ENCODE measurements around the gene RASGRF2. TPM values are rescaled to one million over a fixed set of nuclear protein-coding genes. Genes with fewer than 3 reads are reported as not detected.

The RASGRF2 gene
- total and polyA plus RNA-seq, 9 of the 15 experiments (the other 6 are each of a cell fraction or from before 2014, with no cell fraction given), result 0.01 to 0.22 (median 0.08) TPM; not detected in 2

DNA sequence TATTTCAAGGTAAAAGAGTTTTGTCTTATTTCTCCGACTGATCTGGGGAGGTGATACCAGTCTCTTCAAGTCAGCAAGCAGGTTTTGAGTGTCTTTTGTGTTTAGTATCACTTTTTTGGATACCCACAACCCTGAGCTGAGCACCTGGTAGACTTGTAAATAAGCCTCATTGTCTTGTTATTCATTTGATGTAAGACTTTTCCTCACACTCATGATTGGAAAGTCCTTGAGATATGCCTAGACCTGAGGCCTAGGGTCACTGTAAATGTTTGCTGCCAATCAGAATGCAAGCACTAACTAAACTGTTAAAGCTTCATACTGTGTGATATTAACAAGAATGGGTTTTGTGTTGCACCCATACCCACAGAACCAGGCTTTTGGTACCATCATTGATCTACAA, 172.2 kb downstream of the RASGRF2 start:
- Histone ChIP-seq H3K27ac (ENCODE audit: extremely low read depth, low read depth, low read length) (no peak overlapping the region), H3K4me1 (replicated peaks in 1 of 2; ENCODE audit: control insufficient read depth in 2 of 2, insufficient read depth in 2 of 2, low read length in 2 of 2) (no peaks in the 10 kb centered on the region), H3K9me1 (ENCODE audit: control insufficient read depth, insufficient read depth, low read length) (no peaks in the 10 kb centered on the region), H3K4me2 (ENCODE audit: insufficient read depth, low read length) (no peak overlapping the region), H4K20me1 (replicated peaks; ENCODE audit: control insufficient read depth, insufficient read depth, low read length) (no peaks in the 10 kb centered on the region), H3K36me3 (ENCODE audit: control insufficient read depth, insufficient read depth, low read length) (no peaks in the 10 kb centered on the region), H2AFZ (ENCODE audit: low read depth, low read length) (no peak overlapping the region), H3K79me2 (ENCODE audit: control insufficient read depth, insufficient read depth, low read length) (no peaks in the 10 kb centered on the region), H3K4me3 (no peak overlapping the region), H3K9ac (ENCODE audit: insufficient read depth in 1 of 2, low read depth in 2 of 2, low read length in 2 of 2) (no peak overlapping the region), H3K9me3 (replicated peaks; ENCODE audit: control insufficient read depth, insufficient read depth, low read depth, low read length) (no peaks in the 10 kb centered on the region), H3K27me3 (ENCODE audit: control insufficient read depth in 2 of 2, insufficient read depth in 2 of 2, low read length in 2 of 2) (peaks cover 0 to 8% of the 10 kb centered on the region in 2 experiments; a peak in 3 of 5 replicates)
- DNase-seq (ENCODE audit: extremely low read depth in 1 of 4, low spot score in 3 of 4), result no peak
- CTCF ChIA-PET (ENCODE audit: low intra/inter-chr PET ratio), result no interaction called here
- TF ChIP-seq U2AF1 (optimal IDR thresholded peaks at IDR 0.05; ENCODE audit: low read depth, low read length) (no peak), ZFX (CRISPR knock-in tag; IDR thresholded peaks at IDR 0.05) (no peak), MEF2A (IDR thresholded peaks at IDR 0.05; ENCODE audit: control insufficient read depth, low read depth, low read length) (no peak), TAF1 (IDR thresholded peaks at IDR 0.05; ENCODE audit: control insufficient read depth, extremely low read depth, insufficient read depth, low read length, severe bottlenecking) (no peak), SNIP1 (IDR thresholded peaks at IDR 0.05; ENCODE audit: low read depth) (no peak), CTCF (IDR thresholded peaks at IDR 0.05 in 2 of 3, conservative IDR thresholded peaks at IDR 0.05 in 1 of 3; ENCODE audit: insufficient read depth in 2 of 3, low read depth in 1 of 3, low read length in 3 of 3) (no peak), LARP7 (IDR thresholded peaks at IDR 0.05) (no peak), ZBTB8A (IDR thresholded peaks at IDR 0.05; ENCODE audit: partially characterized antibody) (no peak), YBX1 (IDR thresholded peaks at IDR 0.05) (no peak), THRB (CRISPR knock-in tag; conservative IDR thresholded peaks at IDR 0.05) (no peak), MTA1 (IDR thresholded peaks at IDR 0.05; ENCODE audit: borderline replicate concordance) (no peak), ZNF347 (CRISPR knock-in tag; IDR thresholded peaks at IDR 0.05; ENCODE audit: low read depth) (no peak), NCOA2 (IDR thresholded peaks at IDR 0.05; ENCODE audit: partially characterized antibody in 2 of 2) (no peak), ZNF699 (CRISPR knock-in tag; IDR thresholded peaks at IDR 0.05; ENCODE audit: insufficient replicate concordance) (no peak)
- TF ChIP-seq, protein P1, sequence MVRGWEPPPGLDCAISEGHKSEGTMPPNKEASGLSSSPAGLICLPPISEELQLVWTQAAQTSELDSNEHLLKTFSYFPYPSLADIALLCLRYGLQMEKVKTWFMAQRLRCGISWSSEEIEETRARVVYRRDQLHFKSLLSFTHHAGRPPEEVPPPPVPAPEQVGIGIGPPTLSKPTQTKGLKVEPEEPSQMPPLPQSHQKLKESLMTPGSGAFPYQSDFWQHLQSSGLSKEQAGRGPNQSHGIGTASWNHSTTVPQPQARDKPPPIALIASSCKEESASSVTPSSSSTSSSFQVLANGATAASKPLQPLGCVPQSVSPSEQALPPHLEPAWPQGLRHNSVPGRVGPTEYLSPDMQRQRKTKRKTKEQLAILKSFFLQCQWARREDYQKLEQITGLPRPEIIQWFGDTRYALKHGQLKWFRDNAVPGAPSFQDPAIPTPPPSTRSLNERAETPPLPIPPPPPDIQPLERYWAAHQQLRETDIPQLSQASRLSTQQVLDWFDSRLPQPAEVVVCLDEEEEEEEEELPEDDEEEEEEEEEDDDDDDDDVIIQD (CRISPR knock-in tag; IDR thresholded peaks at IDR 0.05), result no peak
- TF ChIP-seq, protein P2, sequence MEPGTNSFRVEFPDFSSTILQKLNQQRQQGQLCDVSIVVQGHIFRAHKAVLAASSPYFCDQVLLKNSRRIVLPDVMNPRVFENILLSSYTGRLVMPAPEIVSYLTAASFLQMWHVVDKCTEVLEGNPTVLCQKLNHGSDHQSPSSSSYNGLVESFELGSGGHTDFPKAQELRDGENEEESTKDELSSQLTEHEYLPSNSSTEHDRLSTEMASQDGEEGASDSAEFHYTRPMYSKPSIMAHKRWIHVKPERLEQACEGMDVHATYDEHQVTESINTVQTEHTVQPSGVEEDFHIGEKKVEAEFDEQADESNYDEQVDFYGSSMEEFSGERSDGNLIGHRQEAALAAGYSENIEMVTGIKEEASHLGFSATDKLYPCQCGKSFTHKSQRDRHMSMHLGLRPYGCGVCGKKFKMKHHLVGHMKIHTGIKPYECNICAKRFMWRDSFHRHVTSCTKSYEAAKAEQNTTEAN (CRISPR knock-in tag; IDR thresholded peaks at IDR 0.05), result no peak
- TF ChIP-seq, protein P3, sequence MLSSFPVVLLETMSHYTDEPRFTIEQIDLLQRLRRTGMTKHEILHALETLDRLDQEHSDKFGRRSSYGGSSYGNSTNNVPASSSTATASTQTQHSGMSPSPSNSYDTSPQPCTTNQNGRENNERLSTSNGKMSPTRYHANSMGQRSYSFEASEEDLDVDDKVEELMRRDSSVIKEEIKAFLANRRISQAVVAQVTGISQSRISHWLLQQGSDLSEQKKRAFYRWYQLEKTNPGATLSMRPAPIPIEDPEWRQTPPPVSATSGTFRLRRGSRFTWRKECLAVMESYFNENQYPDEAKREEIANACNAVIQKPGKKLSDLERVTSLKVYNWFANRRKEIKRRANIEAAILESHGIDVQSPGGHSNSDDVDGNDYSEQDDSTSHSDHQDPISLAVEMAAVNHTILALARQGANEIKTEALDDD (IDR thresholded peaks at IDR 0.05), result no peak
- in situ Hi-C loops (cut with MboI), result no loop called here
- no peak for FAIRE-seq
- intact Hi-C loops (cut with micrococcal nuclease), result no loop called here
- POLR2A ChIA-PET, result interaction anchor here (1.4 kb wide), 1 partner anchor 18 kb away, joined by 3 read pairs; no protein-coding TSS in a partner anchor
- 0% methylated on average over 1 of the region's 1 CpG for WGBS (ENCODE audit: insufficient coverage, low coverage, missing lambda C conversion rate)
- ATAC-seq, result no peak
- no TSS peak for BruUV-seq (replicated peaks)

All from K562 (cell line).